AG08396 (cell line): ENCODE results near the gene MGLL.

Source experiments
- DNase-seq: peaks from one replicate; pipeline ENCODE4 v3.0.0; 2012; ENCODE audit warnings: low spot score, mixed read lengths

The MGLL gene

DNA sequence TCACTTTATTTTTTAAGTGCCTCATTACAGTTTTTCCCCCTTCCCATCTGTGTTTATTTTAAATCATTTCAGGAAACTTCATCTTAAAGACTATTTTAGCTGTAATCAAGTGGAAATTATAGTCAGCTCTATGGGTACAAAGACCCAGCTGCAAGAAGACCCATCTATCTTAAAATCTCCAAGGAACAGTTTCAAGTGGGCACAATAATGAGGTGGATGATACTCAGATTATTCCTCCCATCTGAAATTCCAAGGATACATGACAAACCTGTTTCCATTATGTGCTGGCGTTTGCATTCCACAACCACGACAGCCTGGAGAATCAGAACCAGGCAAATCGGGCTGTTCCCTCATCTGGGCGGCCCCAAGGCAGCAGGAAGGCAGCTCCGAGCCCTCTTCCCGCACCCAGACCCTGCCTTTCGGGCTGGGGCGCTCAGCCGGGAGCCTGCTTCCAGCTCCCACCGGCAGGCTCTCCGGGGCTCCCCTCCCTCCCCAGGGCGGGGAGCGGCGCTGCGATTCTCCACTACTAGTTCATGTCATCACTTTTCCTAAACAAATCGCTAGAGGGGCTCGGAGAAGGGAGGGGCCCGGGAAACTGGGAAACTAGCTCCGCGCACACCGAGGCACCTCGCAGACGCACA, at the start of gene MGLL:
MGLL (minus strand) TSS at position 475 of the 641 bp plus-strand sequence; CDS start at position 278, 197 bp downstream.
- peak; percentile 70 for DNase-seq

DNA sequence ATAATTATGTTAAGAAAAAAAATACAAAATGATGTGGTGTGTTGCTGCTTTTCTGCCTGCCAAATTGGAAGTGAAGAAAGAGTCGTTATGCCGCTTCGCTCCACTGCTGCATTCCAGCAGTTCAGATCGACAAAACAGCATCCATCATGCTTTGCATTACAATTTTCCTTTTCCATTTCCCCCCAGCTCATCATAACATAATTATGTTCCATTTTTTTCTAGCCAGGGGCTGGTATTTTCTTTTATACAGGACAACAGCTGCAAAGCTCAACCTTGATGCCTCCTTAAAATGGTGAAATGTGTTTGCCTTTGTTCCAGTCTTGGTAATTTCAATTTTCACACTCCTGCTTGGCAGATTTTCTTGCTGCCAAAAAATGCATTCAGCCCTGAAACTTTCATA, 47.8 kb upstream of the MGLL start:
- no peak for DNase-seq

DNA sequence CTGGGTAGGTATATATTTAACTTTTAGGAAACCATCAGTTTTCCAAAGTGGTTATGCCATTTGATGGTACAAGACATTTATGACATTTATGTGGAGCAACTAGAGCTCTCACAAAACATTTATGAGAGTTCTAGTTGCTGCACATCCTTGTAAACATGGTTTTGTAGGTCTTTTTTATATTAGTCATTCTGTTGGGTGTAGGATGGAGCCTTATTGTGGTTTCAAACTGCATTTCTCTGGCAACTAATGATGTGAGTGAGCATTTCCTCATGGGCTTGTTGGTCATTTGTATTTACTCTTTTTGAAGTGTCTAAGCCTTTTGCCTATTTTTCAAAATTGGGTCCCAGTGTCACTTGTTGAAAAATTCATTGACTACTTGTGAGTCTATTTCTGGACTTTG, 45.7 kb upstream of the MGLL start:
- no peak for DNase-seq

DNA sequence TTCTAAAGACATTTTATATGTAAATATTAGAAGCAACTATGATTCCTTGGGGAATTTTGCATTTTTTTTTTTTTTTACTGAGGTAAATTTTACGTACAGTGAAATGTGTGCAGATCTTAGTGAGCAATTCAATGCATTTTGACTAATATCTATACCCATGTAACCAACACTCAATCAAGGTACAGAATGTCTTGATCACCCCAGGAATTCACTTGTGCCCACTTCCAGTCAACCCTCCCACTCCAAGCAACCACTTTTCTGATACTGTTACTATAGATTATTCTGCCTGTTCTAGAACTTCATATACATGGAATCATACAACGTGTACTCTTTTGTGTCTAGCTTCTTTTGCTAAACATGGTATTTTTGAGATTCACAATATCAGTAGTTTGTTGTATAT, 45.1 kb upstream of the MGLL start:
- DNase-seq, result no peak

DNA sequence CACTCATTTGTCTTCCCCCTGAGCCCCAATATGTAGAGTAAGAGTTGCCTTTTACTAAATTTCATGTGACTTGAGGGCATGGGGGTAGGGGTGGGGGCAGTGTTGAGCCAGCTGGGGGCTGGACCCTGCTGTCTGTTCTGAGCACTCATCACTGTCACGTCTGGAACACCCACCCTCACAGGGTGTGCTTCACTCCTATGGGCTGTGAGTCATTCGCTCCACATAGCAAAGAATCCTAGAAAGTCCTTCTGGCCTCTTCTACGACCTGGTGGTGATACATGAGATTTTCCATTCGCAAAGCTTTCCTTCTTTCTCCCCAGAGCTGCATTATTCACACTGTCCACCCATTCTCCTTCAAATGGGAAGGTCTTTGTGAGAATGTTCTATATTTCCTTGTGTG, 43.6 kb upstream of the MGLL start:
- DNase-seq, result peak; percentile 32

DNA sequence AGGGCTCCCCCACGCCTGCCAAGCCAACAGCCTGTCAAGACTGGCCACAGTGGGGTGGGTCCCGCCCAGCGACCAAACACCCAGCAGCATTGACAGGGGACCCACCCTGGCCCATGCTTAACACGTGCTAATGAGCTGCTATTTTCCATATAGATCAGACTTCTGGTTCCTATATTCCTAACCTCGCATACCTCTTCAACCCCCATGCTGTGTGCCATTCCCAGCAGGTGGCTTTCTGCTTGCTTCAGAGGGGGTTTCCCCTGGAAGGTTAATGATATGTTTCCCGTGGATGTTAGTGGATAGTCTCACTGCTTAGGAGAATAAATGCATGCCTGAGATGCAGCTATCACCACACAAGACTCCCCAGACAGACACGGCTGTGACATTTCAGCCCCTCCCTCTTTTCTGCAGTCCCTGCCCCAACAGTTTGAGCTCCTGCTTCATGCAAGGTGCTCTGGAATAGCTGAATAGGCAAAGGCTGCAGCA, 37.9 kb upstream of the MGLL start:
- no peak for DNase-seq

DNA sequence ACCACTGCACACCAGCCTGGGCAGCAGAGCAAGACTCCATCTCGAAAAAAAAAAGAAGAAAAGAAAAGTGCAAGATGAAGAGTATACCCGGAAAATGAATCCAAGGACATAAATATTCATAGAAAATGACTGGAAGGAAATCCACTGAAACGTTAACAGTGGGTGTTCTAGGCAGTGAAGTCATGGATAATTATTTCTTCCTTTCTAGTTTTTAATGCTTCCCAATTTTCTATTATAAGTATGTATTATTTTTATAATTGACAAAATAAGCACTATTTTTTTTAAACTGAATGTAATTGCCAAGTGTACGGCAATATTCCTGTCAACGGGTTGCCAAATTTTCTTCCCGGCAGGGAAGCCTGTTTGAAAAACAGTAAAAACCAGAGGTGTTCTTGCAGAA, 37.4 kb upstream of the MGLL start:
- no peak for DNase-seq

DNA sequence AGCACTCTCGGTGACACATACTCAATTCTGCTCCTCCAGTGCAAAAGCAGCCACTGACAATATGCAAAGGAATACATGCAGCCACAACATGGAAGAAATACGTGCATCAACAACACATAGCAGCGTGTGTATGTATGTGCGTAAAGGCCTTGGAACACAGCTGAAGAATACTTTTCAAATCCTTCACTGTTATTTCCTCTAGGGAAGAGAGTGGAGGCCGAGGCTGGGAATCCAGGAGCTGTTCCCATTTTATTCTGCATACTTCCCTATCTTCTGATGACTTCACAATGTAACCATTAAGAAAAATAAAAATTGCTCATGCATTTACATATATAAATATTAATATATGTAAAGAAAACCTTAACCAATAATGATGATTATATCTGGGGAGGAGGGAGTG, 36.6 kb upstream of the MGLL start:
- DNase-seq, result no peak

DNA sequence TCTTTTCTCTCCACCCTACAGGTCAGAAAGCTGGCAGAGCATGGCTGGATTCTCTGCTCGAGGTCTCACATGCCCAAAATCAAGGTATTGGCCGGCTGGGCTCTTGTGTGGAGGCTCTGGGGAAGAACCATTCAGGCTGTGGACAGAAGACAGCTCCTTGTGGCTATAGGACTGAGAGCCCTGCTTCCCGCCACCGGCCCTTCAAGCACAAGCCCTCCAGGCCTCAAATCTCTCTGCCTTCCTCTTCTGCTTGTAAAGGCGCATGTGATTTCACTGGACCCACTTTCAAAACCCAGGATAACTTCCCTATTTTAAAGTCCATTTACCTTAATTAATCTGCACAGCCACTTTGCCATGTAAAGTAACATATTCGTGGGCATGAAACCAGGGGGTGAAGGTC, 36.2 kb upstream of the MGLL start:
- no peak for DNase-seq

DNA sequence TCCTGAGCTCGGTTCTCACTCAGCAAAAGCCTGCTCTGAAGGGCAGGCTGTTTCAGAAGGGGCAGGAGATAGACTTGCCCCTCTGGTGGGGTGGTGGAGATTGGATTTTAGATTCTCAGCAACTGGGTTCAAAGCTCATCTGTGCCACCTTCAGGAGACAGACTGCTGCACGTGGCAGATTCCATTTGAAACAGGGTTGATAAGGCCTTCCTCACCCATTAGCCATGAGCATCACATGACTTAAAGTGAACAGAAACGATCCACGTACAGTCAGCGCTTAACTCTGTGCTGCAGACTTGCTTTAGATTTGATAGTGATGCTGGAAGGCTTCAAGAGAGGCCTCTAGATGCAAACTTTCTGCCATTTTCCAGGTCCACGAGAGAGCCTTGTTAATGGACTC, 35.0 kb upstream of the MGLL start:
- DNase-seq, result no peak

DNA sequence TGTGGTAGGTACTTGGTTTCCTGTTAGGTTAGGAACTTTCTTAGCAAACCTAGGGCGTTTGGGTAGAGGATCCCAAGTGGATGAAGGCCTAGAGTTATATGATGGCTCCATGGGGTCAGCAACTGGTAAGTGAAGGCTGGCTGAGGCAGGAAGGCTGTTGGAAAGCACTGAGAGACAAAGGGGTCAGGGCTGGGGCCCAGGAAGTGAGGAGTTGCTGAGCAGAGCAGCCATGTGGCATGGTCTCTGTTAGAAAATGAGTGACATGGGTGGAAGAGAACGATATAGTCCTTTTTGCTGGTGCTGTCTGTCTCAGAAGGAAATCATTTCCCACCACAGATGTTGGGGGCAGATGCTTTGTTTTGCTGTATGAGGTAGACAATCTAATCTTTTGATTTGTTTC, 34.5 kb upstream of the MGLL start:
- no peak for DNase-seq

DNA sequence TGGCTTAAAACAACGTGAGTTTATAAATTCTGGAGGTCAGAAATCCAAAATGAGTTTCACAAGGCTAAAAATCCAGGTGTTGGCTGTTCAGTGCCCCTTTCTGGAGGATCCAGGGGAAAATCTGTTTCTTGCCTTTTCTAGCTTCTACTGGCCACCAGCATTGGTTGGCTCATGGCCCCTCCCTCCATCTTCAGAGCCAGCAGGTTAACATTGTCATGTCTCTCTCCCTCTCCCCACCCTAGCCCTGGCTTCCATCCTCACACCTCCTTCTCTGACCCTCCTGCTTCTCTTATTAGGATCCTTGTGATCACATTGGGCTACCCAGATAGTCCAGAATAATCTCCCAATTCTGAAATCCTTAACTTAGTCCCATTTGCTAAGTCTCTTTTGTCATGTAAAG, 32.9 kb upstream of the MGLL start:
- no peak for DNase-seq

DNA sequence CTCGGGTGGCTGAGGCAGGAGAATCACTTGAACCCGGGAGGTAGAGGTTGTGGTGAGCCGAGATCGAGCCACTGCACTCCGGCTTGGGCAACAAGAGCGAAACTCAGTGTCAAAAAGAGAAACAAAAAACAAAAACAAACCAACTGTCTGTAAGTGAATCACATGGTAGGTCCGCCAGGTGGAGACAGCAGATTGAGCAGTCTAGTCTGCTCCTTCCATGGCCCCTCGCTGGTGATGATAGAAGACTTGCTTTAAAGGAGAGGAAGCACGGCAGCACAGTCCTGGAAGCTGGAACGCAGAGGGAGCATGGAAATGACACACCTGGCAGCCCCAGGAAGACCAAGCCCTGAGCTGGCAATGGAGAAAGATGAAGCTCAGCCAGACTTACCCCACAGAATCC, 31.4 kb upstream of the MGLL start:
- no peak for DNase-seq

DNA sequence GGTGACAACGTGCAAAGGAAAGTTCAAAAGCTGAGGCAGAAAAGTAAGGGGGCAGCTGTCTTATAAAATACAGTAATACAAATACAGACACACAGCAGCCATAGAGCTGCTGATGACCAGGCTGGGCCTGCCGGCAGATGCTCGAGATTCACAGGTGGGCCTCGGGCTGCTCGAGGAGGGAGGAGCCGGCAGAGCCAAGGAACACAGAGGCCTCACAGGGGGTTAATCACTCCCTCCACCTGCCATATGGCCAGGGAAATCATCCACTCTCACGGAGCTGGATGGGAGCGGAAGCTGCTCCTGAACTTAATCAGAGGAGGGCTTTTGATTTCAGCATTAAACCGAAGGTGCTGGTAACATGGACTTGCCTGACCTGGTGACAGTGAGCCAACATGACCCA, 29.6 kb upstream of the MGLL start:
- no peak for DNase-seq

DNA sequence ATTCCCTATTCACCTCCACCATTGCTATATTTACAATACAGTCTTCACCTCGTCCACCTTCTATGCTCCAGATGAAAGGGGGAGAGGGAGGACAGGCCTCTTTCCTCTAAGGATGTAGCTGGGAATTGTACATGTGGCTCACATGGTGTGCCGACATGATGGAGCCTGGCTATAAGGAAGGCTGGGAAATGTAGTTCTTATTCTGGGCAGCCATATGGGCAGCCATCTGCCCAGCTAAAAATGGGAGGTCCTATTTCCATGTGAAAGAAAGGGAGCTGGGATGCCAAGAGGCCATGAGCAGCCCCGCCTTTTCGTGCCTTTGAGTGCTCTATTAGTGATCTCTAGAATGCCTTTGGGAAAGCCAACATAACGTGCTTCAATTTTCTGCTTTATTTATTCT, 27.1 kb upstream of the MGLL start:
- DNase-seq, result no peak

DNA sequence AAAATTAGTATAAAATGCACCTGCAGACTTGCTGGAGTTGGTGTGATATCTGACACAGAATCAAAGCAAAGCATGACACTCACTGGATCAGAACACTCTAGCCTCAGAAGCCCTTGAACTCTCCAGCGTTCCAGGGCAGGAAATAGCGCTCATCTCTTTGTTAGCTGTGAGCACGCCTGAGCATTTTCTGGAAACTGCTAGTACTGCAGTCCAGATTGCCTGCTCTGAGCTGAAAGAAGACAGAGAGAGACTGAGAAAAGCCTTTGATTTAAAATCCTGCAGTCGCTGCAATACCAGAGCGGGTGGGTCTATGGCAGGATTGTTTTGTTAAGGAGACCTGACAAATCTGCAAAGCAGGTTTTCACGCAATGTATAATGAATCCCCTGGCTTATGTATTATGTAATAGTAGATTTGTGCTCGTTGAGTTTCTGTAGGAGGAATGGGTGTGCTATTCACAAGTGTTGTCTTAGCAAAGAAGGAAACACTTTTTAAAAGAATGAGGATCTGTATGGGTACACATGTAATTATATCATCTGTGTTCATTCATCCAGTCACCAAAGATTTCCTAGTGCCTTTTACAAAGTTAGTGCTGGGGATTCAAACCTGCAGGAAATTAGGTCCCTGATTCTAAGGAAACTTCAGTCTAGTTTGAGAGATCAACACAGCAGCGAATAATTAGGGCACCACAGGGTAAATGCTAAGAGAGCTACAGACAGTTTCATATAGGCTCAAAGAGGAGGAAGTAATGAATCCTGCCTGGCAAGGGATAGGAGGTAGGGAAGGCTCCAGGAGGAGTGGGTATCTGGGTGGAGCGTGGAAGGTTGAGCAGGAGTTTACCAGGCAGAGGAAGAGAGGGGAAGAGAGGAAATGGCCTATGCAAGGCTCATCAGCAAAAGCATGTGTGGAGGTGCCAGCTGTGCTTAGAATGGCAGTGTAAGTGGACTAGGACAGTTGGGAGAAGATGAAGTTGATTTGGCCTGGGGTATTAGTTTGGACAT, 26.1 kb upstream of the MGLL start:
- no peak for DNase-seq

DNA sequence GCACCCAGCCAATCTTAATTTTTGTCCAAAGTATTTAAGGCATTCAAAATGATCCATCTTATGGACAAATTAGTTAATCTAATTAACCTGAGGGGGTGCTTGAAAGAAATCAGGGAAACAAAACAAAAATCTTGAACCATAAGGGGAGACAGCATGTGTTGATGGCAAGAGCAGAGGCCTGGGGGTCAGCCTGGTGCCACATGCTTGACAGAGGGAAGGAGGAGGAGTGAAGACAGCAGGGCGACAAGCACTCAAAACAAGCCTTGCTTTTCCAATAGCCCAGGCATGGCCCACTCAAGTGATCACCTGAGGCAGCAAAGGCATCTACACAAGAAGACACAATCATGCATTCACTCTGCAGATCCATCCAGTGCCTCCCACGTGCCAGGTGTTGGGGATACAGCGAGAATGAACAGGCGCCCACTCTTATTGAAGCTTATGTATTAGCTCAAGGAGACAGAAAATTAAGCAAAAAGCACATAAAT, 25.0 kb upstream of the MGLL start:
- DNase-seq, result no peak

DNA sequence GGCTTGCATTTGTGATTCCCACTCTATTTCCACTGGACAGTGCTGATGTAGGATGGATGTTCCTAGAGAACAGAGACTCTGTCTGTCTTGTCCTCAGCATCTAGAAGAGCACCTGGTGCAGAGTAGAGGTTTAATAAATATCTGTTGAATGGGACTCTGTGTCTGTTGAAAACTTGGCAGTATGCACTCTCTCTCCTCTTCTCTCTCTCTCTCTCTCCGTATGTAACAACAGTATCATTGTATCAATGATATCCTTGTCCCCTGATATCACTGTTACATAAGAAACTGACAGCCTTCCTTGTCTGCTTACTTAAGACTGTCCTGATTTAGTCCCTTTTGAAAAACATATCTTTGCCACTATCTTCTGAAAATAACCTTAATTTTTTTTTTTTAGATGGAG, 24.3 kb upstream of the MGLL start:
- DNase-seq, result no peak

DNA sequence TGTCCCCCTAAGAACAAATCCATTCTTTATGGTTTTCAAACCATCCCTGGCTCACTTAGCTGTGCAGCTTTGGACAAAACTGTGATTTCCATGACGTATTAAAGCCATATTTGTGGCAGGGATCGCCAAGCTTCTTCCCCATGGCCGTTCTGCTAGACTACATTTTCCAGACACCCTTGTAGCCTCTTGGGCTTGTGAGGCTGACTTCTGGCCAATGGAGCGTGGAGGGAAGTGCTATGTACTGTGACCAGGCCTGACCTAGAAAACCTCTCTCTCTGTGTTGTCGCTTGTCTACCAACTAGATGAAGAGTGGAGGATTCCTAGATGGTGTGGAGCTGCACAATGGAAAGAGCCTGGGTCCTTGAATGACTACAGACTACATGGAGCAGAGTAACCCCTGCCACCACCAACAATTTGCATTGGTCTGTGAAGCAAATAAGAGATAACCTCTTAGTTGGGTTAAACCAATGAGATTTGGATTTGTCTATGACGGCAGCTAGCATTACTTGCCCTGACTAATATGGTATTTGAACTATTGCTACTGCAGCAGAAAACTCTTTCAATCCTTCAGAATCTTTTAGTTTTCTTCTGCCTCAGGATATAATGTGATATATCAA, 22.1 kb upstream of the MGLL start:
- no peak for DNase-seq

DNA sequence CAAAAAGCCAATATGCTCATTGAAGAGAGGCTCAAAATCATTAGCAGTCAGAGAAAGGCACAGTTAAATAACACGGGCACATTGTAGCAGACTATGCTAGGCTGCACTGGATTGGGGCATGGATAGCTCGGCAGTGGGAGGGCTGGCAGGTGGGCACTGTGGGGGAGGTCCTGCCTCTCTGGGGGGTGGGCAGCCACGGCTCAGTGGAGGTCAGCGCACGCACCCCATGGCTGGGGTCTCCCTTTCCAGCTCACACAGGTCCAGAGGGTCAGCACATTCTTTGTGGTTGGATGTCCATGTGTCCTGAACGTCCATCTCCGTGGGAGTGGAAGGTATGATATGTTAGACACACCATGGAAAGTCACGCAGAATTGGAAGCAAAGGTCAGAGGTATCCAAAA, 18.4 kb upstream of the MGLL start:
- DNase-seq, result no peak

DNA sequence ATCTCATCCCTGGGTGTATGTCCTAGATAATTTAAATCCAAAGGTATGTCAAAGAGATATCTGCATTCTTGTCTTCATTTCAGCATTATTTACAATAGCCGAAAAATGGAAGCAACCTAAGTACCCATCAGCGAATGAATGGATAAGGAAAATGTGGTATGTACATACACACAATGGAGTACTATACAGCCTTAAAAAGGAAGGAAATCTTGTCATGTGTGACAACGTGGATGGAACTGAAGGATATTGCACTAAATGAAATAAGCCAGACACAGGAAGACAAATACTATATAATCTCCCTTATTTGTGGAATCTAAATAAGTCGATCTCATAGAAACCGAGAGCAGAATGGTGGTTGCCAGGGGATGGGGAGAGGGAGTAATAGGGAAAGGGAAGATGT, 16.8 kb upstream of the MGLL start:
- no peak for DNase-seq

DNA sequence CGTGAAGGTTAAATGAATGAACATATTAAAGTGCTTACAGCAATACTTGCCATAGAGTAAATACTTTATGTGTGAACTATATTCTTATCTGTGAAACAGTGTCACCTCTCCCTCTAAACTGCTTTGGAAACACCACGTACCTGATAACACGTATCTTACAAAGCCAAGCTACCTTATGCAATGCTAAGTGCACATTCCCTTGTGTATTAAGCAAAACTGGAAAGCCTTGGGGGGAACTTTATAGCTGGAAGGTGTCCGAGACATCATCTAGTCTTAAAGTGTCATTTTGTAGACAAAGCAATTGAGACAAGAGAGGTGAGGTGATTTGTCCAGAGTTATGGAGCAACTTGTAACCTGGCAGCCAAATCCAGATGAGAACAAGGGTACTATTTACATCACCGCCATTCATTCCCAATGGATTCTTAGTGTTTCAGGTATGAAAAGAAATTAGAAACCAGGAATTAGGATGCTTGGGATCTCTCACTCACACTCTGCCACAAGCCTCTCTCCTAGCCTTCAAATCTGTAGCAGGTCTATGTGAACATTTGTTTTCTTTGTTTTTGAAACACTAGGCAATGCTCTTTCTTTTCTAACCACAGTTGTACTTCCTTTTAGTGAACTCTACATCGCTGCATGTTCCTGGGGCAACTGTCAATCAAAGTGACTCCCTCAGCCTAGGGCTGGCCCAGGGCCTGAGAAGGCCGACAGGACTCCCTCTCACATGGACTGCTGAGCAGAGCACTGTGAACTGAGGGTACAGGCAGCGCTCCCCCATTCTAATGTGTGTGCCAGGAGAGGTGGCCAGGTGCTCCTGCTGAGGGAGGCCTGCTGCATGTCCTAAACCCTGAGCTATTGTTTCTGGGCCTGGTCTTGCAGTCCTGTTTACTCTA, 13.9 kb upstream of the MGLL start:
- no peak for DNase-seq
